Measurements from ENCODE around the gene C1orf74.

Gene C1orf74

GRCh38 chr1:209784265-209785169 lies at the start of gene C1orf74:
TSS of gene C1orf74 (minus strand) at chr1:209784559. CDS start at chr1:209783634, 925 bp downstream.
- DNase-seq = peak; percentile 99

- no peak for DNase-seq
Observed at GRCh38 chr1:209831615-209832014, 47.3 kb upstream of the C1orf74 start.

GRCh38 chr1:209830722-209831121 lies 46.4 kb upstream of the C1orf74 start:
- DNase-seq = no peak

- no peak for DNase-seq
Observed at GRCh38 chr1:209829716-209830115, 45.4 kb upstream of the C1orf74 start.

GRCh38 chr1:209827384-209828262 lies 43.3 kb upstream of the C1orf74 start, which contains the start of gene UTP25:
TSS of gene UTP25 (plus strand) at chr1:209827972. CDS start at chr1:209828064, 92 bp downstream.
- peak; percentile 95 for DNase-seq

- DNase-seq = no peak
Observed at GRCh38 chr1:209825591-209826434, 41.5 kb upstream of the C1orf74 start.

- no peak for DNase-seq
Observed at GRCh38 chr1:209823143-209824041, 39.0 kb upstream of the C1orf74 start.

- no peak for DNase-seq
Observed at GRCh38 chr1:209822706-209823105, 38.3 kb upstream of the C1orf74 start.

GRCh38 chr1:209820986-209821385 lies 36.6 kb upstream of the C1orf74 start:
- DNase-seq = no peak

GRCh38 chr1:209819058-209819457 lies 34.7 kb upstream of the C1orf74 start:
- DNase-seq = no peak

GRCh38 chr1:209817691-209818090 lies 33.3 kb upstream of the C1orf74 start:
- no peak for DNase-seq

GRCh38 chr1:209816923-209817322 lies 32.6 kb upstream of the C1orf74 start:
- DNase-seq = no peak

- no peak for DNase-seq
Observed at GRCh38 chr1:209815931-209816341, 31.6 kb upstream of the C1orf74 start.

GRCh38 chr1:209815490-209815889 lies 31.1 kb upstream of the C1orf74 start:
- DNase-seq = no peak

- no peak for DNase-seq
Observed at GRCh38 chr1:209813902-209814301, 29.5 kb upstream of the C1orf74 start.

- DNase-seq = no peak
Observed at GRCh38 chr1:209810783-209811182, 26.4 kb upstream of the C1orf74 start.

- DNase-seq = no peak
Observed at GRCh38 chr1:209809611-209810010, 25.3 kb upstream of the C1orf74 start.

GRCh38 chr1:209808059-209808581 lies 23.8 kb upstream of the C1orf74 start:
- DNase-seq = no peak

GRCh38 chr1:209807509-209807908 lies 23.1 kb upstream of the C1orf74 start:
- DNase-seq = no peak

- peak; percentile 80 for DNase-seq
Observed at GRCh38 chr1:209805875-209806760, 21.8 kb upstream of the C1orf74 start, which contains the start of gene IRF6. TSS of gene IRF6 (minus strand) at chr1:209806142. CDS start at chr1:209801413, 4,729 bp downstream.

Measured in right hindlimb (tissue), 1 donor.